Neural progenitor cell (in vitro differentiated cells): ENCODE measurements around the gene TRAPPC4.

Experiments used
- EZH2 ChIP-seq: fragments of 200-600 bp; sonication (generic); IDR thresholded peaks from 2 replicates; pipeline ENCODE4 v1.6.1; 2017; ENCODE audit warnings: antibody characterized with exemption, mild to moderate bottlenecking, moderate library complexity
- EZH2phosphoT487 ChIP-seq: fragments of 200-600 bp; sonication (generic); IDR thresholded peaks from 2 replicates; pipeline ENCODE4 v1.6.1; 2017; ENCODE audit warnings: antibody characterized with exemption

- TF ChIP-seq EZH2phosphoT487 = no peak
- TF ChIP-seq EZH2 = no peak
Measured at GRCh38 chr11:118975771-118976709, 42.5 kb upstream of the TRAPPC4 start.
